Upper lobe of right lung (tissue), 1 donor: Measurements from ENCODE around the gene TECRL. TPM values are rescaled to one million over a fixed set of nuclear protein-coding genes. Genes with fewer than 3 reads are reported as not detected.
A peak's percentile ranks its signal among the peaks of the same experiment; 100 is the strongest.

Experiments
- ATAC-seq: fragments of 200-7000 bp; cut with Tn5 transposase; one replicate; pipeline ENCODE4 v1.9.1; 2020; ENCODE audit warnings: mild to moderate bottlenecking, moderate library complexity
- DNase-seq: peaks from one replicate; pipeline ENCODE4 v3.0.0-alpha.2; 2020
- H3K27ac ChIP-seq: fragments of 200-600 bp; one replicate; pipeline ENCODE4 v1.8.0; 2022
- H3K27me3 ChIP-seq: fragments of 200-600 bp; one replicate; pipeline ENCODE4 v1.8.0; 2022; ENCODE audit warnings: mild to moderate bottlenecking
- H3K36me3 ChIP-seq: fragments of 200-600 bp; one replicate; pipeline ENCODE4 v1.8.0; 2022
- H3K4me1 ChIP-seq: fragments of 200-600 bp; one replicate; pipeline ENCODE4 v1.8.0; 2022
- H3K4me3 ChIP-seq: fragments of 200-600 bp; one replicate; pipeline ENCODE4 v1.8.0; 2022; ENCODE audit warnings: mild to moderate bottlenecking
- H3K9me3 ChIP-seq: fragments of 200-600 bp; one replicate; pipeline ENCODE4 v1.8.0; 2022
- CTCF ChIP-seq: fragments of 200-600 bp; IDR thresholded peaks from one replicate; pipeline ENCODE4 v1.8.0; 2022; ENCODE audit warnings: antibody characterized with exemption
- intact Hi-C: fragments of 100-400 bp; cut with DNase I; formaldehyde crosslinking; loops from one replicate; pipeline ENCODE4 v1.11.0; 2022
- total RNA-seq: library from RNA; stranded (reverse); fragmentation: NEBNext Ultra II Directional; extraction: Animal tissue kit (Norgen Biotek cat#: 25700); gene quantifications from one replicate; pipeline ENCODE4 v1.2.1, GENCODE V29; 2021
- donor health status: DM: no; HTN: yes; CAD: no; lungs with severe emphysema.

TECRL gene
- total RNA-seq, 1 donor from 2014 or later: not detected

DNA sequence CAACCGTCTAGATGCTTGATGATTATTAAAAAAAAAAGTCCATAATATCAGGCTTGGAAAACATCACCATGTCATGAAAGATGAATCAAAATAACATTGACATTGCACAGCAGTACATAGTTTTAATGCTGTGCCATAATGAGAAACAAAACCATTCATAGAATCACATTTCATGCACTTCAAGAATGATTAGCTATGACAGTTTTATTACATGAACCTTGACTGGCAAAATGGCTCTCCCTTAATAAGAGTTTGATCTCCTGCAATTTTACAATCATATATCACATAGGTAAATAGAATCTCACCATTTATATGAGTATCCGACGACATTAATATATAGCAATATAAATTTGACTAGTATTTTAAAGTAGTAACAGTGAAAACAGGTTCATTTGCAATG, 49.8 kb downstream of the TECRL start:
- no peak for TF ChIP-seq CTCF
- H3K4me1 ChIP-seq: no peaks in the 10 kb centered on the region

GRCh38 chr4:64353904-64354303, 55.3 kb downstream of the TECRL start:
- intact Hi-C loops: no loop called here
- no peak for ATAC-seq
- TF ChIP-seq CTCF: no peak

More for the DNA sequence above, 49.8 kb downstream of the TECRL start:
- Histone ChIP-seq H3K4me3 (no peak overlapping the region), H3K36me3 (no peaks in the 10 kb centered on the region), H3K9me3 (no peaks in the 10 kb centered on the region), H3K27me3 (no peaks in the 10 kb centered on the region), H3K27ac (no peak overlapping the region)
- DNase-seq: no peak
- ATAC-seq: no peak
- intact Hi-C loops: no loop called here

GRCh38 chr4:64341711-64342110, 67.5 kb downstream of the TECRL start:
- intact Hi-C loops: no loop called here
- Histone ChIP-seq H3K4me3 (no peak overlapping the region), H3K4me1 (no peaks in the 10 kb centered on the region), H3K27me3 (no peaks in the 10 kb centered on the region), H3K36me3 (no peaks in the 10 kb centered on the region), H3K27ac (no peak overlapping the region), H3K9me3 (no peaks in the 10 kb centered on the region)
- no peak for TF ChIP-seq CTCF
- DNase-seq (no peak), ATAC-seq (no peak)

More at GRCh38 chr4:64353904-64354303, 55.3 kb downstream of the TECRL start:
- Histone ChIP-seq H3K27ac (no peak overlapping the region), H3K9me3 (no peaks in the 10 kb centered on the region), H3K36me3 (no peaks in the 10 kb centered on the region), H3K27me3 (no peaks in the 10 kb centered on the region), H3K4me1 (no peaks in the 10 kb centered on the region), H3K4me3 (no peak overlapping the region)
- no peak for DNase-seq

GRCh38 chr4:64340218-64341110, 68.8 kb downstream of the TECRL start:
- no peaks in the 10 kb centered on the region for H3K9me3 ChIP-seq
- H3K4me1 ChIP-seq: no peaks in the 10 kb centered on the region
- intact Hi-C loops: no loop called here
- no peak overlapping the region for H3K27ac ChIP-seq
- ATAC-seq: peak; percentile 25
- no peak for DNase-seq
- H3K4me3 ChIP-seq: no peak overlapping the region
- H3K36me3 ChIP-seq: no peaks in the 10 kb centered on the region
- TF ChIP-seq CTCF: no peak
- H3K27me3 ChIP-seq: no peaks in the 10 kb centered on the region

DNA sequence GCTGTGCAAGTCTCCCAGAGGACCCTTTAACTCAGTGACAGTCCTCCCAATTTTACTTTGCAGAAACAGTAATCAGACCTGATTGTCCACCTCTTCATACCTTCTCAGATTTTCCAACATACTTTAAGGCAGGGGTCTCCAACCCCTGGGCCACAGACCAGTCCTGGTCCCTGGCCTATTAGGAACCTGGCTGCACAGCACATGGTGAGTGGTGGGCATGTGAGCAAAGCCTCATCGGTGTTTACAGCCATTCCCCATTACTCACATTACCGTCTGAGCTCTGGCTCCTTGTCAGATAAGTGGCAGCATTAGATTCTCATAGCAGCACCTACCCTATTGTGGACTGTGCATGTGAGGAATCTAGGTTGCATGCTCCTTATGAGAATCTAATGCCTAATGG, 74.3 kb downstream of the TECRL start:
- DNase-seq (no peak), ATAC-seq (no peak)
- no peaks in the 10 kb centered on the region for H3K27me3 ChIP-seq
- no peaks in the 10 kb centered on the region for H3K36me3 ChIP-seq
- H3K4me3 ChIP-seq: no peak overlapping the region
- H3K4me1 ChIP-seq: no peaks in the 10 kb centered on the region
- TF ChIP-seq CTCF: no peak
- intact Hi-C loops: no loop called here
- H3K27ac ChIP-seq: no peak overlapping the region
- H3K9me3 ChIP-seq: no peaks in the 10 kb centered on the region
